ENCODE results near the gene USP24.

DNA sequence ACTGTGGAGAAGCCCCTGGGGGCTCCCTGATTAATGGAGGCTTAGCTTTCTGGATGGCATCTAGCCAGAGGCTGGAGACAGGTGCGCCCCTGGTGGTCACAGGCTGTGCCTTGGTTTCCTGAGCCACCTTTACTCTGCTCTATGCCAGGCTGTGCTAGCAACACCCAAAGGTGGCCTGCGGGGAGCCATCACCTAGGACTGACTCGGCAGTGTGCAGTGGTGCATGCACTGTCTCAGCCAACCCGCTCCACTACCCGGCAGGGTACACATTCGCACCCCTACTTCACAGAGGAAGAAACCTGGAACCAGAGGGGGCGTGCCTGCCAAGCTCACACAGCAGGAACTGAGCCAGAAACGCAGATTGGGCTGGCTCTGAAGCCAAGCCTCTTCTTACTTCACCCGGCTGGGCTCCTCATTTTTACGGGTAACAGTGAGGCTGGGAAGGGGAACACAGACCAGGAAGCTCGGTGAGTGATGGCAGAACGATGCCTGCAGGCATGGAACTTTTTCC, 151.0 kb downstream of the USP24 start:
- TF ChIP-seq CTCF (conservative IDR thresholded peaks at IDR 0.05; ENCODE audit: low read length) (peak; percentile 44; the same call in 1 of the 2 replicates), EZH2phosphoT487 (IDR thresholded peaks at IDR 0.05; ENCODE audit: borderline replicate concordance) (no peak)
